Muscle layer of duodenum (tissue), 2 donors: ENCODE data around the gene PPIP5K1.
"Not testable (repeated sequence)": the region's sequence is repeated elsewhere in the genome, so short reads cannot be mapped to it uniquely, and the experiment has no call there.

Source experiments
- H3K27ac ChIP-seq: one replicate; pipeline ENCODE4 v1.7.0; 2013; ENCODE audit warnings: mild to moderate bottlenecking, low read length
- H3K27me3 ChIP-seq: one replicate; pipeline ENCODE4 v1.7.0; 2013; ENCODE audit warnings: low read depth, mild to moderate bottlenecking, control low read depth, low read length
- H3K36me3 ChIP-seq, 2 donors: one replicate each; pipeline ENCODE4 v1.7.0; 2013; ENCODE audit warnings: low read length in 2 of 2, control low read depth in 1 of 2, mild to moderate bottlenecking in 1 of 2; ENCODE audit not compliant: insufficient read depth in 2 of 2, control insufficient read depth in 1 of 2
- H3K4me1 ChIP-seq, 2 donors: one replicate each; pipeline ENCODE4 v1.7.0; 2013; ENCODE audit warnings: low read length in 2 of 2, mild to moderate bottlenecking in 2 of 2, control low read depth in 1 of 2, moderate library complexity in 1 of 2; ENCODE audit not compliant: insufficient read depth in 2 of 2, control insufficient read depth in 1 of 2
- H3K4me3 ChIP-seq, 2 donors: one replicate each; pipeline ENCODE4 v1.7.0; 2013; ENCODE audit warnings: low read length in 2 of 2, low read depth in 1 of 2, mild to moderate bottlenecking in 1 of 2
- H3K9me3 ChIP-seq, 2 donors: one replicate each; pipeline ENCODE4 v1.7.0; 2013; ENCODE audit warnings: low read length in 2 of 2, control low read depth in 1 of 2, mild to moderate bottlenecking in 1 of 2; ENCODE audit not compliant: control insufficient read depth in 1 of 2
- donor health status: healthy.

Gene PPIP5K1

GRCh38 chr15:43589778-43590466 lies at the start of gene PPIP5K1:
PPIP5K1 (minus strand) TSS chr15:43590208; CDS start chr15:43584504, 5,704 bp downstream.
- H3K36me3 ChIP-seq, H3K27me3 ChIP-seq, H3K4me1 ChIP-seq, H3K9me3 ChIP-seq, H3K4me3 ChIP-seq, H3K27ac ChIP-seq: not testable (repeated sequence)

GRCh38 chr15:43638464-43639204 lies 48.6 kb upstream of the PPIP5K1 start:
- H3K27me3 ChIP-seq, H3K4me1 ChIP-seq, H3K9me3 ChIP-seq, H3K27ac ChIP-seq, H3K4me3 ChIP-seq, H3K36me3 ChIP-seq: not testable (repeated sequence)

GRCh38 chr15:43626937-43627336 lies 36.9 kb upstream of the PPIP5K1 start:
- H3K9me3 ChIP-seq, H3K27ac ChIP-seq, H3K27me3 ChIP-seq, H3K4me1 ChIP-seq, H3K36me3 ChIP-seq, H3K4me3 ChIP-seq: not testable (repeated sequence)

GRCh38 chr15:43625106-43625505 lies 35.1 kb upstream of the PPIP5K1 start:
- H3K4me1 ChIP-seq, result no peaks in the 10 kb centered on the region
- H3K27me3 ChIP-seq, result no peaks in the 10 kb centered on the region
- no peak overlapping the region for H3K4me3 ChIP-seq
- H3K9me3 ChIP-seq, result no peaks in the 10 kb centered on the region
- H3K36me3 ChIP-seq, result no peaks in the 10 kb centered on the region
- no peak overlapping the region for H3K27ac ChIP-seq

- H3K4me1 ChIP-seq, H3K27ac ChIP-seq, H3K4me3 ChIP-seq, H3K9me3 ChIP-seq, H3K27me3 ChIP-seq, H3K36me3 ChIP-seq: not testable (repeated sequence)
Observed at GRCh38 chr15:43622068-43622799, 32.2 kb upstream of the PPIP5K1 start.

- not testable (repeated sequence) for H3K4me1 ChIP-seq, H3K36me3 ChIP-seq, H3K27ac ChIP-seq, H3K27me3 ChIP-seq, H3K9me3 ChIP-seq, H3K4me3 ChIP-seq
Observed at GRCh38 chr15:43618700-43619099, 28.7 kb upstream of the PPIP5K1 start, which contains the start of gene STRC. STRC (minus strand) TSS chr15:43618800; CDS start chr15:43618722, 78 bp downstream.

- H3K27ac ChIP-seq, H3K27me3 ChIP-seq, H3K36me3 ChIP-seq, H3K4me3 ChIP-seq, H3K4me1 ChIP-seq, H3K9me3 ChIP-seq: not testable (repeated sequence)
Observed at GRCh38 chr15:43617750-43618149, 27.7 kb upstream of the PPIP5K1 start.

GRCh38 chr15:43602233-43602632 lies 12.2 kb upstream of the PPIP5K1 start:
- not testable (repeated sequence) for H3K27ac ChIP-seq, H3K27me3 ChIP-seq, H3K36me3 ChIP-seq, H3K9me3 ChIP-seq, H3K4me1 ChIP-seq, H3K4me3 ChIP-seq

GRCh38 chr15:43600200-43600599 lies 10.2 kb upstream of the PPIP5K1 start:
- H3K4me3 ChIP-seq, H3K36me3 ChIP-seq, H3K27ac ChIP-seq, H3K27me3 ChIP-seq, H3K4me1 ChIP-seq, H3K9me3 ChIP-seq: not testable (repeated sequence)

GRCh38 chr15:43599131-43599530 lies 9.1 kb upstream of the PPIP5K1 start:
- H3K9me3 ChIP-seq, H3K36me3 ChIP-seq, H3K4me3 ChIP-seq, H3K27me3 ChIP-seq, H3K27ac ChIP-seq, H3K4me1 ChIP-seq: not testable (repeated sequence)

- H3K27ac ChIP-seq, H3K36me3 ChIP-seq, H3K9me3 ChIP-seq, H3K27me3 ChIP-seq, H3K4me3 ChIP-seq, H3K4me1 ChIP-seq: not testable (repeated sequence)
Observed at GRCh38 chr15:43593328-43594190, 3.6 kb upstream of the PPIP5K1 start, which contains the start of gene CKMT1B. CKMT1B (plus strand) TSS chr15:43594027; CDS start chr15:43594219, 192 bp downstream.
